GM18526 (cell line): ENCODE data around the gene TNFRSF6B.

Experiments used
- POLR2A ChIP-seq: IDR thresholded peaks from 3 replicates; pipeline ENCODE4 v1.6.1; 2011; ENCODE audit not compliant: insufficient read length; ENCODE audit errors: extremely low read depth

TNFRSF6B gene

DNA sequence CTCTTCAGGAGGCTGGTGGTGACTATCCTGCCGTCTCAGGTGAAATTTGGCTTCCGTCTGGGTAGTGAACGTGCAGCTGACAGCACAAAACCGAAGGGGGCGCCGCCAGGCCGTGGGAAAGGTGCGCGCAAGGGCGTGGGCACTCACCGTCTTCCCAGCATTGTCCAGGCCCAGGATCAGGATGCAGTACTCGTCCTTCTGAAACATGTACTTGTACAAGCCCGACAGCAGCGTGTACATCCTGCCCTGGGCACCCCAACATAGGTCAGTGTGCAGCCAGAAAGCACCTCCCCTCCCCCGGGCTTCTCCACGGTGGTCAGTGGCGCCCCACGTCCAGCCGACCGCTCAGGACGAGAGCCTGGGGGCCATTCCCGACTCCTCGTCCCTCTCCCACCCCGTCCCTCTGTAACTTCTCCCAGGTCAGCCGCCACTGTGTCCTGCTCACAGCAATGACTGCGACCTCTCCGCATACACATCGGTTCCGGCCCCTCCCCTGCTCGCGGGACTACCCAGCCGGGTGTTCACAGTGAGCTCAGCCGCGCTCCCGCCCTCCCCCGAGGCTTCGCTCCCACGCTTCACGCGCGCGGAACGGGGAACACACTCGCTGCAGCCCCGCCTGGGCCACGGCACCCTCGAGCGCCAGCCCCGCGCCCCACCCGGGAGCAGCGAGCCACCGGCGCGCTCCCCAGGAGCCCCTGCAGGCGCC lies 10.6 kb downstream of the TNFRSF6B start:
- TF ChIP-seq POLR2A = no peak

DNA sequence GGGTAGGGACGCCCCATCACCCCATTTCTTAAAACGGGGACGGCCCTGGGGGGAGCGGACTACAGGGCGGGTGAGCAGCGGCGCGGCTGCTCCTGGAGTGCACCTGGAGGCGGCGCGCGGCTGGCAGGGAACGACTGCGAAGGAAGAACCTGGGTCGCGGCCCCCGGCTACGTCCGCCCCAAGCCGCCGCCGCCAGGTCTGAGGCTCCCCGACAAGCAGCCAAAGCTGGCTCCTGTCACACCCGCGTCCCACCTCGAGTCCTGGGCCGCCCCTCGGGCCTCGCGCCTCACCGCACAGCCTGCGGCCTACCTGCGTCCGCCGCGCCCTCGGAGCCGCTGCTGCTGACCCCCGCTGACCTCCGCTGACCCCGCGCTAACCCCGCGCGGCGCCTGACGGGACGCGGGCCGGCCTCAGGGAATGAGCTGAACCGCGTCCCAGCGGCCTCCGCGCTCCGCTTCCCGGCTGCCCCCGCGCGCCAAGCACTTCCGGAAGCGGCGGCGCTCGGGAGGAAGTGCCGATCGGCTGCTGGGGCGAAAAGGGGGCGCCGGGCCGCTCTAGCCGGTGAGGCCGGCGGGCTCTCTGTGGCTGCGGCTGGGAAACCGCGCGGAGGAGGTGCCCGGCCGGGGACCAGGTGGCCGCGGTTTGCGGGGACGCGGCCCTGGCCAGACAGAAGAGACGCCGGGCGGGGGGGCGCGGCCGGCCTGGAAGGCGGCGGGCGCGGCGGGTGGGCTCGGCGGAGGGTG lies 11.3 kb downstream of the TNFRSF6B start, which contains the start of the genes ARFRP1 and ZGPAT:
ARFRP1 (minus strand) TSS at position 419 of the 743 bp plus-strand sequence. CDS start 885 bp downstream, outside the sequence.
ZGPAT (plus strand) TSS at position 482 of the 743 bp plus-strand sequence. CDS start 542 bp downstream, outside the sequence.
- peak; percentile 62 for TF ChIP-seq POLR2A

DNA sequence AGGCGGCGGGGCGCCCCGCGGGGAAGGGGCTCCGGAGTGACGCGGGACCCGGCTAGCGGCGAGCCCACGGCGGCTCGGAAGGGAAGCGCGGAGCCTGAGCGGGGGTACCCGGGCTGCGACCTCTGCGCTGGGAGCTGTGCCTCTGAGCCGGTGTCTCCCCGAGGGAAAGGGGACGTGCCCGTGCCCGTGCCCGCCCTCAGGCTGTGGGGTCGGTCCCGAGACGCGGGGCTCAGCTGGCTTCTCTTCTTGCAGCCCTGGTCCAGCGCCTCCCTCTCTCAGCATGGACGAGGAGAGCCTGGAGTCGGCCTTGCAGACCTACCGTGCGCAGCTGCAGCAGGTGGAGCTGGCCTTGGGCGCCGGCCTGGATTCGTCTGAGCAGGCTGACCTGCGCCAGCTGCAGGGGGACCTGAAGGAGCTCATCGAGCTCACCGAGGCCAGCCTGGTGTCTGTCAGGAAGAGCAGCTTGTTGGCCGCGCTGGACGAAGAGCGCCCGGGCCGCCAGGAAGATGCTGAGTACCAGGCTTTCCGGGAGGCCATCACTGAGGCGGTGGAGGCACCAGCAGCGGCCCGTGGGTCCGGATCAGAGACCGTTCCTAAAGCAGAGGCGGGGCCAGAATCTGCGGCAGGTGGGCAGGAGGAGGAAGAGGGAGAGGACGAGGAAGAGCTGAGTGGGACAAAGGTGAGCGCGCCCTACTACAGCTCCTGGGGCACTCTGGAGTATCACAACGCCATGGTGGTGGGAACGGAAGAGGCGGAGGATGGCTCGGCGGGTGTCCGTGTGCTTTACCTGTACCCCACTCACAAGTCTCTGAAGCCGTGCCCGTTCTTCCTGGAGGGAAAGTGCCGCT lies 12.1 kb downstream of the TNFRSF6B start:
- no peak for TF ChIP-seq POLR2A

DNA sequence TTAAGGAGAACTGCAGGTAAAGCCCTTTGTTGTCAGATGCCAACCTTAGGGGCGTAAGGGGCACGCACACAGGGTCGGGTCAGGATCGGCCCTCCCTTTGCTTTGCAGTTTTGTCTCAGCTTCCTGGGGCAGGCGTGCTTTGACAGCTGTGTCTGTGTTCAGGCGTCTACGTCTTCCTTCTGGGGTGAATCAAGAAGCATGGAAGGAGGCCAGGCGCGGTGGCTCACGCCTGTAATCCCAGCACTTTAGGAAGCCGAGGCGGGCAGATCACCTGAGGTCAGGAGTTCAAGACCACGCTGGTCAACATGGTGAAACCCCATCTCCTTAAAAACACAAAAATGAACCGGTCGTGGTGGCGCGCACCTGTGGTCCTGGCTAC lies 12.7 kb downstream of the TNFRSF6B start:
- TF ChIP-seq POLR2A = no peak

DNA sequence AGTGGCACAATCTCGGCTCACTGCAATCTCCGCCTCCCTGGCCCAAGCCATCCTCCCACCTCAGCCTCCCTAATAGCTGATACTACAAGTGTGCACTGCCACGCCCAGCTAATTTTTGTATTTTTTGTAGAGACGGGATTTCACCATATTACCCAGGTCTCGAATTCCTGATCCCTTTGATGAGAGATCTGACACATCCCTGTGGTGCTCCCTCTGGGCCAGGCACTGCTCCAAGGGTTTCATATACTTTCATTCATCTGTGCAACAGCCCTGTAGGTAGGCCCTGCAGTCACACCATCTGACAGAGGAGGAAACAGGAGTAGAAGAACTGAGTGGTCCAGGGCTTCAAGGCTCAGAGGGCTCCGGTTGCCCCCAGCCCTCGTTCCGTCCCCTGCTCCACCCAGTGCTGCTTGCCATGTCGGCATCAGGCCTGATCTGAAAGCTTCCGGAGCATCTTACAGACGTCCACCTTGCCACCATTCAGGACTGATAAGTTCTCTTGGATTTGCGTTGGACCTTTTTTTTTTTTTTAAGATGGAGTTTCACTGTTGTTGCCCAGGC lies 14.7 kb downstream of the TNFRSF6B start:
- no peak for TF ChIP-seq POLR2A

DNA sequence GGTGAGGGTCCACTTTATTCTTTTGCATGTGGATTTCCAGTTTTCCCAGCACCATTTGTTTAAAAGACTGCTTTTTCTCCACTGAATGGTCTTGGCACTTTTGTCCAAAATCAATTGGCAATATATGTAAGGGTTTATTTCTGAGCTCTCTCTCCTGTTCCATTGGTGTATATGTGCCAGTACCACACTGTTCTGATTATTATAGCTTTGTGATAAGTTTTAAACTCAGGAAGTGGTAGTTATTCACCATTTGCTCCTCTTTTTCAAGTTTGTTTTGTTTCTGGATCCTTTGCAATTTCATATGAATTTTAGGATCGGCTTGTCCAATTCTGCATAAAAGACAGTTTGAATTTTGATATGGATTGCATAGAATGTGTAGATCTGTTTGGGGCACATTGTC lies 15.7 kb downstream of the TNFRSF6B start:
- no peak for TF ChIP-seq POLR2A

DNA sequence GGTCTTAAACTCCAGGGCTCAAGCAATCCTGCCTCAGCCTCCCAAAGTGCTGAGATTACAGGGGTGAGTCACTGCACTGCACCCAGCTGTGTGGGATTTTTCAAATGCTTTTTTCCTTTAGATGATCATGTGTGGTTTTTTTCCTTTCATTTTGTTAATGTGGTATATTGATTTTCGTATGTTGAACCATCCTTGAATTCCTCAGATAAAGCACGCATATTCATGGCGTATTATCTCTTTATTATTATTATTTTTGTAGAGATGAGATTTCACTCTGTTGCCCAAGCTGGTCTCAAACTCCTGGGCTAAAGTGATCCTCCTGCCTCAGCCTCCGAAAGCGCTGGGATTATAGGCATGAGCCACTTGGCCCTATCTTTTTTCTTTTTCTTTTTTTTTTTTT lies 18.4 kb downstream of the TNFRSF6B start:
- no peak for TF ChIP-seq POLR2A

DNA sequence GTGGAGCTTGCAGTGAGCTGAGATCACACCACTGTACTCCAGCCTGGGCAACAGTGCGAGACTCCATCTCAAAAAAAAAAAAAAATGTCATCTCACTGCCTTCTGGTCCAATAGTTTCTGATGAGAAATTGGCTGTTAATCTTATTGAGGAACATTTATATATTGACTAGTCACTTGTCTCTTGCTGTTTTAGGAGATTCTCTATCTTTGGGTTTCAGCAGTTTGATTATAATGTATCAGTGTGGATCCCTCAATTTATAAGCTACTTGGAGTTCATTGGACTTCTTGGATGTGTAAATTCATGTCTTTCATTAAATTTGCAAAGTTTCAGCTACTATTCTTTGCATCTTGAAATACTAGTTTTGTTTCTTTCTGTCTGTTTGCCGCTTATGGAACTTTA lies 22.5 kb downstream of the TNFRSF6B start:
- no peak for TF ChIP-seq POLR2A

DNA sequence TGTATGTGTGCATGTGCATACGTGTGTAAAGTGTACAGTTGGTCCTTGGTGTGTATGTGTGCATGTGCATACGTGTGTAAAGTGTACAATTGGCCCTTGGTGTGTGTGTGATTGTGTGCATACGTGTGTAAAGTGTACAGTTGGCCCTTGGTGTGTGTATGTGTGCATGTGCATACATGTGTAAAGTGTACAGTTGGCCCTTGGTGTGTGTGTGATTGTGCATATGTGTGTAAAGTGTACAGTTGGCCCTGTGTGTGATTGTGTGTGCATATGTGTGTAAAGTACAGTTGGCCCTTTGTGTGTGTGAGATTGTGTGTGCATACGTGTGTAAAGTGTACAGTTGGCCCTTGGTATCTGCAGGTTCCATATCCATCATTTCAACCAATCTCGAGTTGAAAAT lies 35.0 kb downstream of the TNFRSF6B start:
- TF ChIP-seq POLR2A = no peak

DNA sequence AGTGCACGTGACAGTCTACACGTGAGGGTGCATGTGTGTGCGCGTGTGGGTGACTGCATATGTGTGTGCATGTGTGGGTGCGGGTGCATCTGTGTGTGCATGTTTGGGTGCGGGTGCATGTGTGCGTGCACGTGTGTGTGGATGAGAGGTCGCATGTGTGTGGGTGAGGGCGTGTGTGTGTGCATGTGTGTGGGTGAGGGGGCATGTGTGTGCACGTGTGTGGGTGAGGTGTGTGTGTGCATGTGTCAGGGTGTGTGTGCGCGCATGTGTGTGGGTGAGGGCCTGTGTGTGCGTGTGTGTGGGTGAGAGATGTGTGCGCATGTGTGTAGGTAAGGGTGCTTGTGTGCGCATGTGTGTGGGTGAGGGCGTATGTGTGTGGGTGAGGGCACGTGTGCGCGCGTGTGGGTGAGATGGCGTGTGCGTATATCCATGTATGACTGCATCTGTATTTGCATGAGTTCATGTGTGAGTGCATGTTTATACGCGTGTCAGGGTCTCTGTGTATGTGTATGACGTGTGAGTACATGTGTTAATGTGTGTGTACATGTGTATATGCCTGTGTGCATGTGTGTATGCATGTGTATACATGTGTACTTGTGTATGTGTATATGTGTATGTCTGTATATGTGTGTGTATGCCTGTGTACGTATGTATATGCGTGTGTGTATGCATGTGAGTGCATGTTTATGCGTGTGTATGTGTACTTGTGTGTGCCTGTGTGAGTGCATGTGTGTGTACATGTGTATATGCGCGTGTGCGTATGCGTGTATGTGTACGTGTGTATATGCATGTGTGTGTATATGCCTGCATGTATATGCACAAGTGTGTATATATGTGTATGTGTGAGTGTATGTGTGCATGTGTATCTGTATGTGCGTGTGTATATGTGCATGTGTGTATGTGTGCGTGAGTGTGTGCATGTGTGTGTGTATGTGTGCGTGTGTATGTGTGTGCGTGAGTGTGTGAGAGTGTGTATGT lies 36.0 kb downstream of the TNFRSF6B start:
- no peak for TF ChIP-seq POLR2A

DNA sequence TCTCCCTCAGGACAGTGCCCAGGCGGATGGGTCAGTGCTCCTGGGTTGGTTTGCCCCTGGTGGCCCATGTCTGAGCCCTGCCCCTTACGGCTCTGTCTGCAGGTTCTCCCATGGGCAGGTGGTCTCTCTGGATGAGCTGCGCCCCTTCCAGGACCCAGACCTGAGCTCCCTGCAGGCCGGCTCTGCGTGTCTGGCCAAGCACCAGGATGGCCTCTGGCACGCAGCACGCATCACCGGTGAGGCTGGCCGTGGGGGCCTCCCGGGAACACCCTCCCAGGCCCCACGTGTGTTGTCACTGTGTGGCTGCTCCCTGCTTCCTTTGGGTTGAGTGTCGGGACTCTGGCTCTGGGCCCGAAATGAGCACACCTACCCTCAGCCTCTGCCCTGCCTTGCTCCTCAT lies 36.7 kb downstream of the TNFRSF6B start:
- no peak for TF ChIP-seq POLR2A

DNA sequence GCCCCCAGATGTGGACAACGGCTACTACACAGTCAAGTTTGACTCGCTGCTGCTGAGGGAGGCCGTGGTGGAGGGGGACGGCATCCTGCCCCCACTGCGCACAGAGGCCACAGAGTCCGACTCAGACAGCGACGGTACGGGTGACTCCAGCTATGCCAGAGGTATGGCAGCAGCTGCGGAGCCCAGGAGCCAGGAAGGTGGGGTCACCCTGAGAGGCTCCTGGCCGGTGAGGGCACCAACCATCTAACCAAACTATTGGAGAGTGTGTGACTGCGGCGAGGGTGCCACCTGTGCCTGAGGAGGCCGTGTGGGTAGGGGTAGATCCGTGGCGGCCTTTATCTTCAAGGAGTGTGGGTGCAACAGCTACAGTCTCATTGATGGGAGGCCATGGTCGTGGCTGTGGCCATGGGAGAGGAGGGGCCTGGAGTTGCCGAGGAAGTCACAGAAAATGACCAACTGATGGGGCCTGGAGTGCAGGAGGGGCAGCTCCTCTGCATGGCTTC lies 37.2 kb downstream of the TNFRSF6B start:
- no peak for TF ChIP-seq POLR2A

DNA sequence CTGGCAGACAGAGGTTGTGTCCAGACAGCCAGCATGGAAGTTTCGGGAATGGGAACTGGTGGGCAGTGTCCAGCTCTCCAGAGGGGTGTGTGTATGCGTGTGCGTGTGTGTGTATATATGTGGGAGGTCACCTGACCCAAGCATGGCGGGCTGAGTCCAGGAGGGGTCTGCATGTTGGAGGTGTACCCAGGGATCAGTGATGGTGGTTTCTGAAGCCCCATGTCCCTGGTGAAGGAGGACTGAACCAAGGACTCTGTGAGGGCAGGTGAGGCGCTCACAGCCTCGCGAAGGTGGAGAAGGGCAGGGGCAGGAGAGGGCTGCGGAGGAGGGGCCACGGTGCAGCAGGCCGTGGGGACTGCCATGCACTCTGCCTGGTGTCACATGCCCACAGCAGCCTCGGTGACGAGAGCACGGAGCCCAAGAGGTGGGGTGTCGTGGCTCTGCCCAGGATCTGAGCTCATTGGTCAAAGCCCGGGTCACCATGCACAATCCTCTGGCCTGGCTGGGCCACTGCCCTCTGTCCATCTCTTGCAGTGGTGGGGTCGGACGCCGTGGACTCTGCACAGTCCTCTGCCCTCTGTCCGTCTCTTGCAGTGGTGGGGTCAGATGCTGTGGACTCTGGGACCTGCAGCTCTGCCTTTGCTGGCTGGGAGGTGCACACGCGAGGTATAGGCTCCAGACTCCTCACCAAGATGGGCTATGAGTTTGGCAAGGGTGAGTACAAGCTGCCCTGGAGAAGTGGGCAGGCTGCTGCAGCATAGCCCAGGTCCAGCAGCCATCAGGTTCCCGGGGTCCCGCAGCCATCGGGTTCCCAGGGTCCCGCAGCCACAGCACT lies 37.9 kb downstream of the TNFRSF6B start:
- no peak for TF ChIP-seq POLR2A
